KMS-11 (cell line): Measurements from ENCODE around the gene SUV39H2.
A peak's percentile ranks its signal among the peaks of the same experiment; 100 is the strongest.

Experiments used
- H2AFZ ChIP-seq: fragments of 200-600 bp; sonication (generic); 2 replicates; pipeline ENCODE4 v1.6.1; 2016; ENCODE audit warnings: antibody characterized with exemption, mixed run types, low read depth
- H3K27ac ChIP-seq: fragments of 200-600 bp; sonication (generic); 2 replicates; pipeline ENCODE4 v1.6.1; 2016; ENCODE audit warnings: mild to moderate bottlenecking, mixed run types
- H3K27me3 ChIP-seq: fragments of 200-600 bp; sonication (generic); 2 replicates; pipeline ENCODE4 v1.6.1; 2017; ENCODE audit warnings: mild to moderate bottlenecking, low read depth, mixed run types, moderate library complexity; ENCODE audit not compliant: insufficient read depth
- H3K36me3 ChIP-seq: fragments of 200-600 bp; sonication (generic); 2 replicates; pipeline ENCODE4 v1.6.1; 2017; ENCODE audit warnings: mild to moderate bottlenecking, mixed run types; ENCODE audit not compliant: insufficient read depth
- H3K4me1 ChIP-seq: fragments of 200-600 bp; sonication (generic); 2 replicates; pipeline ENCODE4 v1.6.1; 2016; ENCODE audit warnings: mild to moderate bottlenecking, low read depth, mixed run types; ENCODE audit not compliant: poor library complexity, severe bottlenecking
- H3K4me2 ChIP-seq: fragments of 200-600 bp; sonication (generic); 2 replicates; pipeline ENCODE4 v1.7.0; 2016; ENCODE audit warnings: mild to moderate bottlenecking, mixed run types
- H3K4me3 ChIP-seq: fragments of 200-600 bp; sonication (generic); IDR thresholded peaks from 2 replicates; pipeline ENCODE4 v1.6.1; 2017; ENCODE audit warnings: low read depth, low read length, mixed read lengths; ENCODE audit not compliant: insufficient read depth
- H3K79me2 ChIP-seq: fragments of 200-600 bp; sonication (generic); 2 replicates; pipeline ENCODE4 v1.6.1; 2016; ENCODE audit warnings: low read depth, mixed run types; ENCODE audit not compliant: insufficient read depth
- H3K9ac ChIP-seq: fragments of 200-600 bp; sonication (generic); 2 replicates; pipeline ENCODE4 v1.6.1; 2016; ENCODE audit warnings: mild to moderate bottlenecking, mixed run types
- H4K20me1 ChIP-seq: fragments of 200-600 bp; sonication (generic); 2 replicates; pipeline ENCODE4 v1.6.1; 2016; ENCODE audit warnings: mild to moderate bottlenecking, mixed run types; ENCODE audit not compliant: insufficient read depth
- TF ChIP-seq, protein P1 (sequence below): fragments of 200-600 bp; sonication (generic); conservative IDR thresholded peaks from 2 replicates; pipeline ENCODE4 v1.6.1; 2017; ENCODE audit warnings: low read depth, mild to moderate bottlenecking, antibody characterized with exemption, low read length, moderate library complexity, mixed read lengths

SUV39H2 gene

DNA sequence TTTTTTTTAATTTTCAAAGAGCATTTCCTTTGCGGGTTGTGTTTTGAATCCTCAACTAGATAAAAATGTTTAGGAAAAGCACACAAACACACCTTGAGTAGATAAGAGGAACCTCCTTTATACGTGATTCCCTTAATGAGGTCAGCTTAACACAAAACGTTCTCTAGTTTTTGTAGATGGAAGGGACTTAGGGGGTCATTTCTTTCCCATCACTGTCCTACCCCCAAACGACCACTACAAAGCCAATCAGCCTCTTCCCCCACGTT, 1.2 kb downstream of the SUV39H2 start:
- Histone ChIP-seq H3K27ac (peak overlapping the region; percentile 70; the same call in 1 of the 2 replicates), H3K4me3 (peak overlapping the region; percentile 36), H3K4me1 (peaks cover 28% of the 10 kb centered on the region), H4K20me1 (peaks cover 6% of the 10 kb centered on the region; the same call in 1 of the 2 replicates), H3K9ac (peak overlapping the region; percentile 89), H3K27me3 (no peaks in the 10 kb centered on the region), H2AFZ (no peak overlapping the region; the same call in 1 of the 2 replicates), H3K79me2 (peaks cover 73% of the 10 kb centered on the region), H3K36me3 (no peaks in the 10 kb centered on the region), H3K4me2 (peak overlapping the region; percentile 87)
- TF ChIP-seq, protein P1, sequence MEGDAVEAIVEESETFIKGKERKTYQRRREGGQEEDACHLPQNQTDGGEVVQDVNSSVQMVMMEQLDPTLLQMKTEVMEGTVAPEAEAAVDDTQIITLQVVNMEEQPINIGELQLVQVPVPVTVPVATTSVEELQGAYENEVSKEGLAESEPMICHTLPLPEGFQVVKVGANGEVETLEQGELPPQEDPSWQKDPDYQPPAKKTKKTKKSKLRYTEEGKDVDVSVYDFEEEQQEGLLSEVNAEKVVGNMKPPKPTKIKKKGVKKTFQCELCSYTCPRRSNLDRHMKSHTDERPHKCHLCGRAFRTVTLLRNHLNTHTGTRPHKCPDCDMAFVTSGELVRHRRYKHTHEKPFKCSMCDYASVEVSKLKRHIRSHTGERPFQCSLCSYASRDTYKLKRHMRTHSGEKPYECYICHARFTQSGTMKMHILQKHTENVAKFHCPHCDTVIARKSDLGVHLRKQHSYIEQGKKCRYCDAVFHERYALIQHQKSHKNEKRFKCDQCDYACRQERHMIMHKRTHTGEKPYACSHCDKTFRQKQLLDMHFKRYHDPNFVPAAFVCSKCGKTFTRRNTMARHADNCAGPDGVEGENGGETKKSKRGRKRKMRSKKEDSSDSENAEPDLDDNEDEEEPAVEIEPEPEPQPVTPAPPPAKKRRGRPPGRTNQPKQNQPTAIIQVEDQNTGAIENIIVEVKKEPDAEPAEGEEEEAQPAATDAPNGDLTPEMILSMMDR = no peak

DNA sequence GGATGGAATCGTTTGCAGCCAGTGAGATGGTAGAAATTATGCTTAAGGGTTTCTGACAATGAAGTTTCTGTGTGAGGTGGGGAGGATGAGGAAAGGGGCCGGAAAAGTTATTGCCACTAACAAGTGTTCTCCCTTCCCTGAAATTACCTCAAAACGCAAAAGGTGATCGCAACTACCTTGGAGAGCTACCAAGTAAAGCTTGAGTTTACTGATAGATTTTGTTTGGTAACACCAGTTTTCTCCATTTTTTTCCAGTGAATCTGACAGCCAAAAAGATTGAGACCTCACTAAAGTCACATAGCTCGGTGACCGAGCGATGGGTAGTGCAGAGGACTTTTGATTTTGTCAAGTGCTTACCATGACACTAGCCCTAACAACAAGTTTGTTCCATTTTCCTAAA, 1.6 kb downstream of the SUV39H2 start:
- H3K4me1 ChIP-seq = peaks cover 28% of the 10 kb centered on the region
- TF ChIP-seq, protein P1 = no peak
- H4K20me1 ChIP-seq = peaks cover 7% of the 10 kb centered on the region
- peak overlapping the region; percentile 87 for H3K4me2 ChIP-seq
- H3K79me2 ChIP-seq = peaks cover 77% of the 10 kb centered on the region
- peak overlapping the region; percentile 89; the same call in 1 of the 2 replicates for H3K9ac ChIP-seq
- H3K27me3 ChIP-seq = no peaks in the 10 kb centered on the region
- H2AFZ ChIP-seq = no peak overlapping the region
- H3K4me3 ChIP-seq = peak overlapping the region; percentile 36
- no peak overlapping the region; the same call in 1 of the 2 replicates for H3K27ac ChIP-seq
- H3K36me3 ChIP-seq = no peaks in the 10 kb centered on the region; the same call in 1 of the 2 replicates

DNA sequence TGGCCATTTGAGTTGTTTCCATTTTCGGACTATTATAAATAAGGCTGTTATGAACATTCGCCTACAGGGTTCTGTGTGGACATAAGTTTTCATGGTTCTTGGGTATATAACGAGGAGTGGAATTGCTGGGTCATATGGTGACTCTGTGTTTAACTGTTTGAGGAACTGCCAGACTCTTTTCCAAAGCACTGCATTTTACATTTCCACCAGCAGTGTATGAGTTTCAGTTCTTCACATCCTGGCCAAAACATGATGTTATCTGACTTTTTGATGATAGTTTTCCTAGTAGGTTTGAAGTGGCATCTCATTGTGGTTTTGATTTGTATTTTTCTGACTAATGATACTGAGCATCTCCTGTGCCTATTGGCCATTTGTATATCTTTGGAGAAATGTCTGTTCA, 5.4 kb downstream of the SUV39H2 start:
- Histone ChIP-seq H4K20me1 (peaks cover 12% of the 10 kb centered on the region), H2AFZ (no peak overlapping the region), H3K27ac (no peak overlapping the region), H3K79me2 (peaks cover 99% of the 10 kb centered on the region), H3K36me3 (no peaks in the 10 kb centered on the region; the same call in 1 of the 2 replicates), H3K4me2 (no peak overlapping the region), H3K4me3 (no peak overlapping the region), H3K27me3 (no peaks in the 10 kb centered on the region), H3K4me1 (peaks cover 36% of the 10 kb centered on the region), H3K9ac (no peak overlapping the region)
- TF ChIP-seq, protein P1 = no peak

DNA sequence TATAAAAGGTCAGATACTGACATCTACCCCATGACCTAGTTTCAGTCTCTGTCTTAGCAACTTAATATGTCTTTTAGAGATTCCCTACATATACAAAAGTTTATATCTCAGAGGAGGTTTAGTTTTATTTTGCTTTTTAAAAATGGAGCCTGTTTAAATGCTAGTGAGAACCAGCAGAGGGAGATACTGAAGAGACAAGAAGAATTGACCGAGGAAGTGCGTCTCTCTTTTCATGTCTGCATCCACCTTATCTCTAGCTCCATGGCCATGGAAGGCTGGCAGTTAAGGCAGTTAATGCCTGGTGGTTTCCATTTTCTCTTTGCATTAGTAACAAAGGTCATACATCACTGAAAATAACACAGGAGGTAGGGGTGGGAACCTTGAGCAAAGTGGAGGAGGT, 10.7 kb downstream of the SUV39H2 start:
- Histone ChIP-seq H4K20me1 (peaks cover 15% of the 10 kb centered on the region), H3K27ac (no peak overlapping the region), H2AFZ (no peak overlapping the region), H3K9ac (no peak overlapping the region), H3K4me1 (peaks cover 22% of the 10 kb centered on the region), H3K4me2 (no peak overlapping the region), H3K27me3 (no peaks in the 10 kb centered on the region), H3K4me3 (no peak overlapping the region), H3K79me2 (peaks cover 92% of the 10 kb centered on the region), H3K36me3 (no peaks in the 10 kb centered on the region; the same call in 1 of the 2 replicates)
- TF ChIP-seq, protein P1 = peak; percentile 43
